ENCODE measurements around the gene SLC1A1. TPM values are rescaled to one million over a fixed set of nuclear protein-coding genes. Genes with fewer than 3 reads are reported as not detected.

SLC1A1 gene
- total RNA-seq, 1 experiment from 2014 or later, result 8.5 TPM

DNA sequence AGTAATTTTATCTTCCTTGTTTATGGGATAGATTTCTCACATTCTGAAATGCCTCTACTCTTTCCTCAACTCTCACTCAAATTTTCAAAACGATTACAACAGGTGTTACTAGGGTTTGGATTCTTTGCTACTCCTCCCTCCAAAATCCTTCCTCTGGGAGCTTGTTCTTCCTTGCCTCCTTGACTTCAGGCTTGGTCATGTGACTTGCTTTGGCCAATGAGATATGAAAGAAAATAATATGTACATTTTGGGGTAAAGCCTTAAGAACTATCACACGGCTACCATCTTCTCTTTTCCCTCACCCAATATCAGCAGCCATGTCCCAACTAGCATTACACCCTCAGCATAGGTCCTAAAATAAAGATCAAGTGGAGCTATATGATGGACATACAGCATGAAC lies 28.8 kb upstream of the SLC1A1 start:
- Mint-ChIP-seq H3K4me1 (0 out of 2 replicates have a peak, but pooled peaks cover 2% of the 10 kb centered on the region), H3K27me3 (ENCODE audit: low read depth) (no peaks in the 10 kb centered on the region), H3K36me3 (peaks cover 7% of the 10 kb centered on the region), H3K9me3 (peaks cover 11% of the 10 kb centered on the region), H3K4me3 (no peak overlapping the region), H3K27ac (no peak overlapping the region)
- ATAC-seq, result no peak
- DNase-seq (ENCODE audit: low spot score), result no peak
- ChIA-PET POLR2A (no interaction called here), CTCF (interaction anchor here (1.0 kb wide), 1 partner anchor 87 kb away, joined by 4 read pairs; no protein-coding TSS in a partner anchor)
- peak; percentile 21; the same call in 1 of the 2 replicates for TF ChIP-seq NFYB (CRISPR knock-in tag; conservative IDR thresholded peaks at IDR 0.05; ENCODE audit: low read depth)
- TF ChIP-seq, protein P1, sequence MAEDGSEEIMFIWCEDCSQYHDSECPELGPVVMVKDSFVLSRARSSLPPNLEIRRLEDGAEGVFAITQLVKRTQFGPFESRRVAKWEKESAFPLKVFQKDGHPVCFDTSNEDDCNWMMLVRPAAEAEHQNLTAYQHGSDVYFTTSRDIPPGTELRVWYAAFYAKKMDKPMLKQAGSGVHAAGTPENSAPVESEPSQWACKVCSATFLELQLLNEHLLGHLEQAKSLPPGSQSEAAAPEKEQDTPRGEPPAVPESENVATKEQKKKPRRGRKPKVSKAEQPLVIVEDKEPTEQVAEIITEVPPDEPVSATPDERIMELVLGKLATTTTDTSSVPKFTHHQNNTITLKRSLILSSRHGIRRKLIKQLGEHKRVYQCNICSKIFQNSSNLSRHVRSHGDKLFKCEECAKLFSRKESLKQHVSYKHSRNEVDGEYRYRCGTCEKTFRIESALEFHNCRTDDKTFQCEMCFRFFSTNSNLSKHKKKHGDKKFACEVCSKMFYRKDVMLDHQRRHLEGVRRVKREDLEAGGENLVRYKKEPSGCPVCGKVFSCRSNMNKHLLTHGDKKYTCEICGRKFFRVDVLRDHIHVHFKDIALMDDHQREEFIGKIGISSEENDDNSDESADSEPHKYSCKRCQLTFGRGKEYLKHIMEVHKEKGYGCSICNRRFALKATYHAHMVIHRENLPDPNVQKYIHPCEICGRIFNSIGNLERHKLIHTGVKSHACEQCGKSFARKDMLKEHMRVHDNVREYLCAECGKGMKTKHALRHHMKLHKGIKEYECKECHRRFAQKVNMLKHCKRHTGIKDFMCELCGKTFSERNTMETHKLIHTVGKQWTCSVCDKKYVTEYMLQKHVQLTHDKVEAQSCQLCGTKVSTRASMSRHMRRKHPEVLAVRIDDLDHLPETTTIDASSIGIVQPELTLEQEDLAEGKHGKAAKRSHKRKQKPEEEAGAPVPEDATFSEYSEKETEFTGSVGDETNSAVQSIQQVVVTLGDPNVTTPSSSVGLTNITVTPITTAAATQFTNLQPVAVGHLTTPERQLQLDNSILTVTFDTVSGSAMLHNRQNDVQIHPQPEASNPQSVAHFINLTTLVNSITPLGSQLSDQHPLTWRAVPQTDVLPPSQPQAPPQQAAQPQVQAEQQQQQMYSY (CRISPR knock-in tag; IDR thresholded peaks at IDR 0.05), result no peak

DNA sequence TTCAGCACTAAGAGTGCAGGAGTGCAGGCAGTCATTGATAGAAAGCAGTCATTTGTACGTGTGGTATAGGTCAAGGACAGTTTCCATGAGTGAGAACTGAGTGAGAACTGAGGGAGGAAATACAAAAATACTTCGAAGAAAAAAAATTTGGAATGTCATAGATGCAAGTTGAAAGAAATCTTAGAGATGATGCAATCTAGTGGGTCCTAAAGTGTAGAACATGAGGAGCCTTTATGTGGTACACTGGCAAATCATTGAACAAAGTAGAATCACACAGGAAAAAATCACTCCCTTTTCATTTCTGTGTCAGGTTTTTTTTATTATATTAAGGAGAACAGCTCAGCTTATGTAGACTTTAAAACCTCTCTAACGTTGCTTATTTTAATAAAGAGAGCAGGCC lies 26.4 kb upstream of the SLC1A1 start:
- Mint-ChIP-seq H3K27me3 (ENCODE audit: low read depth) (no peaks in the 10 kb centered on the region), H3K27ac (no peak overlapping the region), H3K9me3 (peaks cover 29% of the 10 kb centered on the region), H3K4me1 (0 out of 2 replicates have a peak, but pooled peaks cover 2% of the 10 kb centered on the region), H3K4me3 (no peak overlapping the region), H3K36me3 (peaks cover 15% of the 10 kb centered on the region)
- ATAC-seq (no peak), DNase-seq (ENCODE audit: low spot score) (no peak)
- TF ChIP-seq SMAD3 (CRISPR knock-in tag; IDR thresholded peaks at IDR 0.05; ENCODE audit: borderline replicate concordance), result no peak
- no peak for TF ChIP-seq SP1 (CRISPR knock-in tag; conservative IDR thresholded peaks at IDR 0.05)
- TF ChIP-seq, protein P2, sequence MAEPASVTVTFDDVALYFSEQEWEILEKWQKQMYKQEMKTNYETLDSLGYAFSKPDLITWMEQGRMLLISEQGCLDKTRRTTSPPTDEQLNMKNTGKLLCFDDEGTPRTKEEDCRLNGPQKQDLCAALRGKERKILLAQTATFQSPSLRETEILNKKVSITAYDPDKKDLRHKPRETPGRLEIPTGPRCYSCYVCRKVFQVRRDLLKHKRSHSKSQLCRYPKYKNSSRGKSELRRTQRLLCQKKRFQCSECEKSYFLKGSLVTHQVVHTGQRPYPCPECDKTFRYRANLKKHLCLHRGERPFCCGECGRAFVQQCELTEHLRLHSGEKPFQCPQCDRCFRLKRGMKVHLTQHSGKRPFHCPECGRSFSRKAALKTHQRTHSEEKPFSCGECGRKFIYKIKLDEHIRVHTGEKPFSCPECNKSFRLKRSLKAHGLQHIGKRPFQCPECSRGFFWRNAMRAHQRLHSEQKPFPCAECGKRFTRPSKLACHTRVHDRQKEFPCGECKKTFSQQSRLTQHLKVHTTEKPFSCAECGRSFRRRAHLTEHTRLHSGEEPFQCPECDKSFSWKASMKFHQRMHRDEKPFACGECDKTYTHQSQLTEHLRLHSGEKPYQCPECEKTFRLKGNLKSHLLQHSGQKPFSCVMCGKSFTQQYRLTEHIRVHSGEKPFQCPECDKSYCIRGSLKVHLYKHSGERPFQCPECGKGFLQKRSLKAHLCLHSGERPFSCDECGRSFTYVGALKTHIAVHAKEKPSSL (CRISPR knock-in tag; conservative IDR thresholded peaks at IDR 0.05), result no peak
- TF ChIP-seq NFYB (CRISPR knock-in tag; conservative IDR thresholded peaks at IDR 0.05; ENCODE audit: low read depth), result no peak
- TF ChIP-seq ZBTB43 (CRISPR knock-in tag; IDR thresholded peaks at IDR 0.05), result no peak
- TF ChIP-seq CBFB (CRISPR knock-in tag; IDR thresholded peaks at IDR 0.05; ENCODE audit: low read depth), result no peak
- TF ChIP-seq, protein P3, sequence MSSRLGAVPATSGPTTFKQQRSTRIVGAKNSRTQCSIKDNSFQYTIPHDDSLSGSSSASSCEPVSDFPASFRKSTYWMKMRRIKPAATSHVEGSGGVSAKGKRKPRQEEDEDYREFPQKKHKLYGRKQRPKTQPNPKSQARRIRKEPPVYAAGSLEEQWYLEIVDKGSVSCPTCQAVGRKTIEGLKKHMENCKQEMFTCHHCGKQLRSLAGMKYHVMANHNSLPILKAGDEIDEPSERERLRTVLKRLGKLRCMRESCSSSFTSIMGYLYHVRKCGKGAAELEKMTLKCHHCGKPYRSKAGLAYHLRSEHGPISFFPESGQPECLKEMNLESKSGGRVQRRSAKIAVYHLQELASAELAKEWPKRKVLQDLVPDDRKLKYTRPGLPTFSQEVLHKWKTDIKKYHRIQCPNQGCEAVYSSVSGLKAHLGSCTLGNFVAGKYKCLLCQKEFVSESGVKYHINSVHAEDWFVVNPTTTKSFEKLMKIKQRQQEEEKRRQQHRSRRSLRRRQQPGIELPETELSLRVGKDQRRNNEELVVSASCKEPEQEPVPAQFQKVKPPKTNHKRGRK (CRISPR knock-in tag; IDR thresholded peaks at IDR 0.05; ENCODE audit: borderline replicate concordance), result no peak
- no peak for TF ChIP-seq NFATC4 (CRISPR knock-in tag; IDR thresholded peaks at IDR 0.05)
- ChIA-PET POLR2A (no interaction called here), CTCF (interaction anchor here (1.4 kb wide), 1 partner anchor 85 kb away, joined by 3 read pairs; no protein-coding TSS in a partner anchor)

DNA sequence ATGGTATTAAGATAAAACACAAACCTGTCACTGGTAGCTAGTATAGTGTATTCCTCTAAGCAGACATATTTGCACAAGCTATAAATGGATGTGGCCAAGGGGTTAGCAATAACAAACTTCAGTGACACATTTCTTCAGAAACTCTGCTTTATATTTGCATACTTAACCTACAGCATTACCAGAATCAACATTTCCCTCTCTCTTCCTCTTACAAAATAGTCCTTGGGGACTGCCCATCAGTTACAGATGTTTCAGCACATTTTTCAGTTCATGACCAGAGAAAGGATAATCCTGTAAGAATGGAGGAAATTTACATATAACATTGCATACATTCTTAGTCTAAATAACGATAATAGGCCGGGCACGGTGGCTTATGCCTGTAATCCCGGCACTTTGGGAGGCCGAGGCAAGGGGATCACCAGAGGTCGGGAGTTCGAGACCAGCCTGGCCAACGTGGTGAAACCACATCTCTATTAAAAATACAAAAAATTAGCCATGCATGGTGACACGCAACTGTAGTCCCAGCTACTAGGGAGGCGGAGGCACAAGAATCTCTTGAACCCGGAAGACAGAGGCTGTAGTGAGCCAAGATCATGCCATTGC lies 25.3 kb upstream of the SLC1A1 start:
- Mint-ChIP-seq H3K9me3 (peaks cover 34% of the 10 kb centered on the region), H3K4me1 (0 out of 2 replicates have a peak, but pooled peaks cover 2% of the 10 kb centered on the region), H3K36me3 (peaks cover 15% of the 10 kb centered on the region), H3K27me3 (ENCODE audit: low read depth) (no peaks in the 10 kb centered on the region; the same call in 1 of the 2 replicates), H3K27ac (no peak overlapping the region), H3K4me3 (no peak overlapping the region)
- no peak for DNase-seq (ENCODE audit: low spot score)
- ChIA-PET POLR2A (no interaction called here), CTCF (no interaction called here)
- no peak for ATAC-seq
- TF ChIP-seq, protein P4, sequence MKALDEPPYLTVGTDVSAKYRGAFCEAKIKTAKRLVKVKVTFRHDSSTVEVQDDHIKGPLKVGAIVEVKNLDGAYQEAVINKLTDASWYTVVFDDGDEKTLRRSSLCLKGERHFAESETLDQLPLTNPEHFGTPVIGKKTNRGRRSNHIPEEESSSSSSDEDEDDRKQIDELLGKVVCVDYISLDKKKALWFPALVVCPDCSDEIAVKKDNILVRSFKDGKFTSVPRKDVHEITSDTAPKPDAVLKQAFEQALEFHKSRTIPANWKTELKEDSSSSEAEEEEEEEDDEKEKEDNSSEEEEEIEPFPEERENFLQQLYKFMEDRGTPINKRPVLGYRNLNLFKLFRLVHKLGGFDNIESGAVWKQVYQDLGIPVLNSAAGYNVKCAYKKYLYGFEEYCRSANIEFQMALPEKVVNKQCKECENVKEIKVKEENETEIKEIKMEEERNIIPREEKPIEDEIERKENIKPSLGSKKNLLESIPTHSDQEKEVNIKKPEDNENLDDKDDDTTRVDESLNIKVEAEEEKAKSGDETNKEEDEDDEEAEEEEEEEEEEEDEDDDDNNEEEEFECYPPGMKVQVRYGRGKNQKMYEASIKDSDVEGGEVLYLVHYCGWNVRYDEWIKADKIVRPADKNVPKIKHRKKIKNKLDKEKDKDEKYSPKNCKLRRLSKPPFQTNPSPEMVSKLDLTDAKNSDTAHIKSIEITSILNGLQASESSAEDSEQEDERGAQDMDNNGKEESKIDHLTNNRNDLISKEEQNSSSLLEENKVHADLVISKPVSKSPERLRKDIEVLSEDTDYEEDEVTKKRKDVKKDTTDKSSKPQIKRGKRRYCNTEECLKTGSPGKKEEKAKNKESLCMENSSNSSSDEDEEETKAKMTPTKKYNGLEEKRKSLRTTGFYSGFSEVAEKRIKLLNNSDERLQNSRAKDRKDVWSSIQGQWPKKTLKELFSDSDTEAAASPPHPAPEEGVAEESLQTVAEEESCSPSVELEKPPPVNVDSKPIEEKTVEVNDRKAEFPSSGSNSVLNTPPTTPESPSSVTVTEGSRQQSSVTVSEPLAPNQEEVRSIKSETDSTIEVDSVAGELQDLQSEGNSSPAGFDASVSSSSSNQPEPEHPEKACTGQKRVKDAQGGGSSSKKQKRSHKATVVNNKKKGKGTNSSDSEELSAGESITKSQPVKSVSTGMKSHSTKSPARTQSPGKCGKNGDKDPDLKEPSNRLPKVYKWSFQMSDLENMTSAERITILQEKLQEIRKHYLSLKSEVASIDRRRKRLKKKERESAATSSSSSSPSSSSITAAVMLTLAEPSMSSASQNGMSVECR (CRISPR knock-in tag; IDR thresholded peaks at IDR 0.05; ENCODE audit: borderline replicate concordance), result no peak
- TF ChIP-seq GRHL2 (CRISPR knock-in tag; IDR thresholded peaks at IDR 0.05; ENCODE audit: insufficient replicate concordance, severe bottlenecking) (no peak), JAZF1 (CRISPR knock-in tag; IDR thresholded peaks at IDR 0.05) (no peak)
- TF ChIP-seq, protein P5, sequence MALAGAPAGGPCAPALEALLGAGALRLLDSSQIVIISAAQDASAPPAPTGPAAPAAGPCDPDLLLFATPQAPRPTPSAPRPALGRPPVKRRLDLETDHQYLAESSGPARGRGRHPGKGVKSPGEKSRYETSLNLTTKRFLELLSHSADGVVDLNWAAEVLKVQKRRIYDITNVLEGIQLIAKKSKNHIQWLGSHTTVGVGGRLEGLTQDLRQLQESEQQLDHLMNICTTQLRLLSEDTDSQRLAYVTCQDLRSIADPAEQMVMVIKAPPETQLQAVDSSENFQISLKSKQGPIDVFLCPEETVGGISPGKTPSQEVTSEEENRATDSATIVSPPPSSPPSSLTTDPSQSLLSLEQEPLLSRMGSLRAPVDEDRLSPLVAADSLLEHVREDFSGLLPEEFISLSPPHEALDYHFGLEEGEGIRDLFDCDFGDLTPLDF (CRISPR knock-in tag; IDR thresholded peaks at IDR 0.05), result no peak
